Measurements from ENCODE around the gene C1GALT1. TPM values are rescaled to one million over a fixed set of nuclear protein-coding genes. Genes with fewer than 3 reads are reported as not detected.
A peak's percentile ranks its signal among the peaks of the same experiment; 100 is the strongest.
"Not testable (repeated sequence)": the region's sequence is repeated elsewhere in the genome, so short reads cannot be mapped to it uniquely, and the experiment has no call there.

Gene C1GALT1
- total and polyA plus RNA-seq, 2 experiments from 2014 or later = 38.7 to 71.8 TPM

- Histone ChIP-seq H3K4me3 (no peak overlapping the region), H3K4me1 (ENCODE audit: insufficient read depth) (no peaks in the 10 kb centered on the region), H3K79me2 (peaks cover 95% of the 10 kb centered on the region), H3K9me3 (ENCODE audit: low read depth) (no peaks in the 10 kb centered on the region), H3K27ac (no peak overlapping the region), H3K27me3 (no peaks in the 10 kb centered on the region), H3K36me3 (replicated peaks; ENCODE audit: insufficient read depth, low read depth) (no peaks in the 10 kb centered on the region), H3K9me2 (replicated peaks; ENCODE audit: insufficient read depth) (no peaks in the 10 kb centered on the region), H2AFZ (no peak overlapping the region), H4K20me1 (ENCODE audit: insufficient read depth, poor library complexity, severe bottlenecking) (peaks cover 9% of the 10 kb centered on the region), H3K4me2 (peak overlapping the region; percentile 53)
- TF ChIP-seq EZH2phosphoT487 (IDR thresholded peaks at IDR 0.05; ENCODE audit: low read depth, severe bottlenecking, unreplicated experiment) = no peak
- TF ChIP-seq EZH2 (IDR thresholded peaks at IDR 0.05; ENCODE audit: borderline replicate concordance) = no peak
- no peak for TF ChIP-seq CTCF (IDR thresholded peaks at IDR 0.05; ENCODE audit: poor library complexity)
- 15% methylated on average over 5 of the region's 5 CpGs for WGBS (ENCODE audit: low lambda C conversion rate, missing lambda C conversion rate)
- DNase-seq (ENCODE audit: low spot score) = peak; percentile 29
These were observed 7.8 kb downstream of the C1GALT1 start for GRCh38 chr7:7190142-7190541.

- Histone ChIP-seq H3K79me2 (peaks cover 95% of the 10 kb centered on the region), H3K4me3 (no peak overlapping the region), H3K36me3 (replicated peaks; ENCODE audit: insufficient read depth, low read depth) (no peaks in the 10 kb centered on the region), H3K27ac (no peak overlapping the region), H3K4me1 (ENCODE audit: insufficient read depth) (no peaks in the 10 kb centered on the region), H3K9me3 (ENCODE audit: low read depth) (no peaks in the 10 kb centered on the region), H3K9me2 (replicated peaks; ENCODE audit: insufficient read depth) (no peaks in the 10 kb centered on the region), H4K20me1 (ENCODE audit: insufficient read depth, poor library complexity, severe bottlenecking) (peaks cover 7% of the 10 kb centered on the region), H3K27me3 (no peaks in the 10 kb centered on the region), H2AFZ (no peak overlapping the region), H3K4me2 (no peak overlapping the region)
- 100% methylated on average over 1 of the region's 1 CpG for WGBS (ENCODE audit: low lambda C conversion rate, missing lambda C conversion rate)
- DNase-seq (ENCODE audit: low spot score) = no peak
- no peak for TF ChIP-seq EZH2 (IDR thresholded peaks at IDR 0.05; ENCODE audit: borderline replicate concordance)
- TF ChIP-seq EZH2phosphoT487 (IDR thresholded peaks at IDR 0.05; ENCODE audit: low read depth, severe bottlenecking, unreplicated experiment) = no peak
- no peak for TF ChIP-seq CTCF (IDR thresholded peaks at IDR 0.05; ENCODE audit: poor library complexity)
These were observed 8.8 kb downstream of the C1GALT1 start for GRCh38 chr7:7191137-7191536.

- 96% methylated on average over 4 of the region's 4 CpGs for WGBS (ENCODE audit: low lambda C conversion rate, missing lambda C conversion rate)
These were observed 10.7 kb downstream of the C1GALT1 start for GRCh38 chr7:7192798-7193788.

GRCh38 chr7:7199592-7199991 lies 17.2 kb downstream of the C1GALT1 start:
- peaks cover 86% of the 10 kb centered on the region for H3K79me2 ChIP-seq

More at GRCh38 chr7:7192798-7193788, 10.7 kb downstream of the C1GALT1 start:
- H2AFZ ChIP-seq; H3K27me3 ChIP-seq; H3K36me3 ChIP-seq (replicated peaks; ENCODE audit: insufficient read depth, low read depth); H4K20me1 ChIP-seq (ENCODE audit: insufficient read depth, poor library complexity, severe bottlenecking); H3K4me3 ChIP-seq; H3K4me2 ChIP-seq; H3K27ac ChIP-seq; DNase-seq (ENCODE audit: low spot score); H3K4me1 ChIP-seq (ENCODE audit: insufficient read depth); H3K9me3 ChIP-seq (ENCODE audit: low read depth); H3K9me2 ChIP-seq (replicated peaks; ENCODE audit: insufficient read depth): not testable (repeated sequence)
- H3K79me2 ChIP-seq = peaks cover 92% of the 10 kb centered on the region

GRCh38 chr7:7200255-7200654 lies 17.9 kb downstream of the C1GALT1 start:
- not testable (repeated sequence) for H3K27ac ChIP-seq; H3K27me3 ChIP-seq; H3K9me2 ChIP-seq (replicated peaks; ENCODE audit: insufficient read depth); H3K9me3 ChIP-seq (ENCODE audit: low read depth); H3K4me2 ChIP-seq; H4K20me1 ChIP-seq (ENCODE audit: insufficient read depth, poor library complexity, severe bottlenecking); H2AFZ ChIP-seq; H3K36me3 ChIP-seq (replicated peaks; ENCODE audit: insufficient read depth, low read depth); H3K4me3 ChIP-seq; H3K4me1 ChIP-seq (ENCODE audit: insufficient read depth); DNase-seq (ENCODE audit: low spot score)
- 89% methylated on average over 3 of the region's 3 CpGs for WGBS (ENCODE audit: low lambda C conversion rate, missing lambda C conversion rate)
- H3K79me2 ChIP-seq = peaks cover 86% of the 10 kb centered on the region

More at GRCh38 chr7:7199592-7199991, 17.2 kb downstream of the C1GALT1 start:
- H3K4me2 ChIP-seq; H3K4me1 ChIP-seq (ENCODE audit: insufficient read depth); H3K27ac ChIP-seq; H3K36me3 ChIP-seq (replicated peaks; ENCODE audit: insufficient read depth, low read depth); H4K20me1 ChIP-seq (ENCODE audit: insufficient read depth, poor library complexity, severe bottlenecking); H3K27me3 ChIP-seq; H3K9me2 ChIP-seq (replicated peaks; ENCODE audit: insufficient read depth); H3K4me3 ChIP-seq; H3K9me3 ChIP-seq (ENCODE audit: low read depth); H2AFZ ChIP-seq; DNase-seq (ENCODE audit: low spot score): not testable (repeated sequence)
- 90% methylated on average over 3 of the region's 3 CpGs for WGBS (ENCODE audit: low lambda C conversion rate, missing lambda C conversion rate)

Measured in hepatocyte (in vitro differentiated cells).